ENCODE measurements around the gene GPATCH2L. TPM values are rescaled to one million over a fixed set of nuclear protein-coding genes. Genes with fewer than 3 reads are reported as not detected.

GPATCH2L gene
- 10 to 100 TPM; 23.4 to 61.7 TPM for total RNA-seq

- WGBS, 2 donors: 3 to 8% methylated on average over 17 to 42 of the region's 43 CpGs
Observed at GRCh38 chr14:76151398-76152332, at the start of gene GPATCH2L. GPATCH2L (plus strand) TSS chr14:76151922; CDS start chr14:76154364, 2,442 bp downstream.

GRCh38 chr14:76104802-76105355 is 46.8 kb upstream of the GPATCH2L start:
- Histone ChIP-seq H3K27ac (no peak overlapping the region), H3K27me3 (no peaks in the 10 kb centered on the region), H3K4me3 (no peak overlapping the region), H3K4me1 (no peaks in the 10 kb centered on the region), H3K9me3 (no peaks in the 10 kb centered on the region), H3K36me3 (replicated peaks in 1 of 2; ENCODE audit: insufficient read depth in 1 of 2, low read depth in 2 of 2) (no peaks in the 10 kb centered on the region)
- TF ChIP-seq CTCF (IDR thresholded peaks at IDR 0.05) (no peak), POLR2A (IDR thresholded peaks at IDR 0.05) (no peak)
- intact Hi-C loops (cut with DNase I): no loop called here
- DNase-seq: no peak
- ATAC-seq: no peak
- 64 to 77% methylated on average over 8 of the region's 8 CpGs for WGBS, 2 donors

More at GRCh38 chr14:76151398-76152332, at the start of gene GPATCH2L:
- Histone ChIP-seq H3K27me3 (no peaks in the 10 kb centered on the region), H3K4me3 (peak within 1 kb of the TSS; percentile 64 to 95), H3K4me1 (peaks cover 39% of the 10 kb centered on the region), H3K36me3 (replicated peaks in 1 of 2; ENCODE audit: insufficient read depth in 1 of 2, low read depth in 2 of 2) (peaks cover 0 to 3% of the 10 kb centered on the region in 2 donors), H3K27ac (peak within 1 kb of the TSS; percentile 55 to 75 (median 70)), H3K9me3 (no peaks in the 10 kb centered on the region)
- intact Hi-C loops (cut with DNase I): no loop called here
- DNase-seq (peak; percentile 94 to 96 (median 96)), ATAC-seq (peak; percentile 100)
- TF ChIP-seq POLR2A (IDR thresholded peaks at IDR 0.05): peak; percentile 48 to 92 (median 91)
- TF ChIP-seq CTCF (IDR thresholded peaks at IDR 0.05): no peak

- Histone ChIP-seq H3K4me3 (no peak overlapping the region), H3K27ac (no peak overlapping the region), H3K4me1 (no peaks in the 10 kb centered on the region), H3K9me3 (no peaks in the 10 kb centered on the region), H3K27me3 (no peaks in the 10 kb centered on the region), H3K36me3 (replicated peaks in 1 of 2; ENCODE audit: insufficient read depth in 1 of 2, low read depth in 2 of 2) (no peaks in the 10 kb centered on the region)
- no peak for ATAC-seq
- TF ChIP-seq POLR2A (IDR thresholded peaks at IDR 0.05) (no peak), CTCF (IDR thresholded peaks at IDR 0.05) (no peak)
- DNase-seq: no peak
- 52 to 77% methylated on average over 2 of the region's 2 CpGs for WGBS, 2 donors
- intact Hi-C loops (cut with DNase I): no loop called here
Observed at GRCh38 chr14:76106188-76106587, 45.5 kb upstream of the GPATCH2L start.

- no peaks in the 10 kb centered on the region for H3K4me1 ChIP-seq
- intact Hi-C loops (cut with DNase I): no loop called here
- no peak overlapping the region for H3K4me3 ChIP-seq
- DNase-seq: no peak
- no peaks in the 10 kb centered on the region for H3K27me3 ChIP-seq
- no peak for TF ChIP-seq POLR2A (IDR thresholded peaks at IDR 0.05)
- no peak for TF ChIP-seq CTCF (IDR thresholded peaks at IDR 0.05)
- H3K27ac ChIP-seq: no peak overlapping the region
- 70 to 79% methylated on average over 14 of the region's 14 CpGs for WGBS, 2 donors
- no peaks in the 10 kb centered on the region for H3K9me3 ChIP-seq
- H3K36me3 ChIP-seq (replicated peaks in 1 of 2; ENCODE audit: insufficient read depth in 1 of 2, low read depth in 2 of 2): no peaks in the 10 kb centered on the region
- ATAC-seq: no peak
Observed at GRCh38 chr14:76109087-76109880, 42.4 kb upstream of the GPATCH2L start.

Measured in body of pancreas (tissue), 4 donors.